HL-60 (cell line): ENCODE data around the gene DPH1.

Experiments
- CTCF ChIP-seq: IDR thresholded peaks from one replicate; pipeline ENCODE4 v1.5.1; 2011; ENCODE audit warnings: low read length, control low read depth, inconsistent platforms; ENCODE audit not compliant: insufficient read depth
- GABPA ChIP-seq: IDR thresholded peaks from 2 replicates; pipeline ENCODE4 v1.6.1; 2012; ENCODE audit warnings: low read depth
- POLR2AphosphoS5 ChIP-seq: IDR thresholded peaks from 2 replicates; pipeline ENCODE4 v1.6.1; 2012; ENCODE audit warnings: low read depth
- REST ChIP-seq: IDR thresholded peaks from 2 replicates; pipeline ENCODE4 v1.6.1; 2012; ENCODE audit warnings: low read depth; ENCODE audit not compliant: insufficient replicate concordance
- SPI1 ChIP-seq: IDR thresholded peaks from 2 replicates; pipeline ENCODE4 v1.6.1; 2012; ENCODE audit warnings: low read depth, mild to moderate bottlenecking, borderline replicate concordance

- no peak for TF ChIP-seq CTCF
- TF ChIP-seq SPI1, result no peak
- TF ChIP-seq POLR2AphosphoS5, result no peak
- TF ChIP-seq GABPA, result no peak
- TF ChIP-seq REST, result no peak
These were observed 26.4 kb upstream of the DPH1 start for GRCh38 chr17:2003525-2003924.
